GM10266 (cell line): ENCODE data around the gene KCNMB2.

Experiments used
- DNase-seq: peaks from one replicate; pipeline ENCODE4 v3.0.0; 2012; ENCODE audit errors: extremely low spot score
- CTCF ChIP-seq: IDR thresholded peaks from 2 replicates; pipeline ENCODE4 v1.5.1; 2012; ENCODE audit warnings: mild to moderate bottlenecking, low read depth; ENCODE audit not compliant: control insufficient read depth, insufficient read depth; ENCODE audit errors: missing control alignments

KCNMB2 gene

GRCh38 chr3:178520451-178520850 lies 15.8 kb upstream of the KCNMB2 start:
- no peak for DNase-seq
- no peak for TF ChIP-seq CTCF

- DNase-seq = no peak
These were observed 13.8 kb upstream of the KCNMB2 start for GRCh38 chr3:178522200-178523052.

GRCh38 chr3:178525251-178525650 lies 11.0 kb upstream of the KCNMB2 start:
- DNase-seq = no peak
- TF ChIP-seq CTCF = no peak

More at GRCh38 chr3:178522200-178523052, 13.8 kb upstream of the KCNMB2 start:
- TF ChIP-seq CTCF = no peak

GRCh38 chr3:178526291-178526690 lies 9.9 kb upstream of the KCNMB2 start:
- no peak for DNase-seq
- TF ChIP-seq CTCF = no peak

GRCh38 chr3:178527981-178528380 lies 8.3 kb upstream of the KCNMB2 start:
- DNase-seq = no peak
- no peak for TF ChIP-seq CTCF

- no peak for TF ChIP-seq CTCF
- DNase-seq = no peak
These were observed 6.5 kb upstream of the KCNMB2 start for GRCh38 chr3:178529606-178530225.

GRCh38 chr3:178532476-178532875 lies 3.8 kb upstream of the KCNMB2 start:
- no peak for DNase-seq
- no peak for TF ChIP-seq CTCF
